GM18519 (cell line): Measurements from ENCODE around the gene IGHMBP2.
"Not testable (repeated sequence)": the region's sequence is repeated elsewhere in the genome, so short reads cannot be mapped to it uniquely, and the experiment has no call there.

Source experiments
- ATAC-seq: cut with Tn5 transposase; IDR thresholded peaks from one replicate; pipeline ENCODE4 v1.9.1; 2021; ENCODE audit warnings: mild to moderate bottlenecking, moderate library complexity; ENCODE audit not compliant: unreplicated experiment, low FRiP score

The IGHMBP2 gene

GRCh38 chr11:68903288-68904247 lies at the start of gene IGHMBP2, which contains the start of gene MRPL21:
IGHMBP2 (plus strand) TSS chr11:68903891; CDS start chr11:68903953, 62 bp downstream.
MRPL21 (minus strand) TSS chr11:68903832; CDS start chr11:68903810, 22 bp downstream.
- no peak for ATAC-seq

GRCh38 chr11:68854273-68854958 lies 49.3 kb upstream of the IGHMBP2 start:
- ATAC-seq = no peak

GRCh38 chr11:68855205-68855981 lies 48.3 kb upstream of the IGHMBP2 start:
- ATAC-seq = no peak

GRCh38 chr11:68856425-68857030 lies 47.2 kb upstream of the IGHMBP2 start:
- not testable (repeated sequence) for ATAC-seq

- ATAC-seq = no peak
Measured at GRCh38 chr11:68857037-68857586, 46.6 kb upstream of the IGHMBP2 start.

- ATAC-seq = no peak
Measured at GRCh38 chr11:68859123-68859522, 44.6 kb upstream of the IGHMBP2 start.

GRCh38 chr11:68862421-68862820 lies 41.3 kb upstream of the IGHMBP2 start:
- no peak for ATAC-seq

GRCh38 chr11:68863553-68864265 lies 40.0 kb upstream of the IGHMBP2 start:
- ATAC-seq = no peak

- no peak for ATAC-seq
Measured at GRCh38 chr11:68865241-68865640, 38.5 kb upstream of the IGHMBP2 start.

- ATAC-seq = no peak
Measured at GRCh38 chr11:68867066-68867465, 36.6 kb upstream of the IGHMBP2 start.

GRCh38 chr11:68868221-68868835 lies 35.4 kb upstream of the IGHMBP2 start:
- ATAC-seq = no peak

- ATAC-seq = no peak
Measured at GRCh38 chr11:68870470-68870869, 33.2 kb upstream of the IGHMBP2 start.

GRCh38 chr11:68872216-68873003 lies 31.3 kb upstream of the IGHMBP2 start:
- ATAC-seq = no peak

GRCh38 chr11:68878022-68878421 lies 25.7 kb upstream of the IGHMBP2 start:
- ATAC-seq = no peak

GRCh38 chr11:68880851-68881250 lies 22.8 kb upstream of the IGHMBP2 start:
- ATAC-seq = no peak

GRCh38 chr11:68881320-68881719 lies 22.4 kb upstream of the IGHMBP2 start:
- ATAC-seq = no peak

GRCh38 chr11:68882391-68882790 lies 21.3 kb upstream of the IGHMBP2 start:
- no peak for ATAC-seq

GRCh38 chr11:68884827-68885226 lies 18.9 kb upstream of the IGHMBP2 start:
- not testable (repeated sequence) for ATAC-seq
